ENCODE results near the gene ZNF778. TPM values are rescaled to one million over a fixed set of nuclear protein-coding genes. Genes with fewer than 3 reads are reported as not detected.

ZNF778 gene
- total RNA-seq, 1 experiment from 2014 or later: 19.5 TPM

GRCh38 chr16:89174877-89175276 is 42.6 kb upstream of the ZNF778 start:
- H3K4me2 ChIP-seq (ENCODE audit: low read length): no peak overlapping the region
- ChIA-PET RAD21 (ENCODE audit: low non-redundant PET in 1 of 2, low total read pairs in 2 of 2, uncharacterized antibody in 2 of 2, unreplicated experiment in 2 of 2) (no interaction called here), CTCF (interaction anchor here (1.0 kb wide), 1 partner anchor 18 kb away, joined by 3 read pairs; no protein-coding TSS in a partner anchor), POLR2A (no interaction called here)
- no peaks in the 10 kb centered on the region for H3K79me2 ChIP-seq (ENCODE audit: insufficient read depth, low read length)
- TF ChIP-seq SIN3A (IDR thresholded peaks at IDR 0.05; ENCODE audit: low read depth) (no peak), JUND (IDR thresholded peaks at IDR 0.05) (no peak), YY1 (IDR thresholded peaks at IDR 0.05; ENCODE audit: extremely low read depth, insufficient replicate concordance, low read depth, low read length) (no peak), POLR2A (IDR thresholded peaks at IDR 0.05; ENCODE audit: borderline replicate concordance, extremely low read depth, insufficient read depth, insufficient read length) (no peak), EGR1 (IDR thresholded peaks at IDR 0.05; ENCODE audit: low read depth) (no peak), EZH2phosphoT487 (IDR thresholded peaks at IDR 0.05; ENCODE audit: borderline replicate concordance) (no peak), CEBPB (IDR thresholded peaks at IDR 0.05; ENCODE audit: low read depth) (no peak), CBX3 (IDR thresholded peaks at IDR 0.05; ENCODE audit: low read depth) (no peak), ZNF274 (IDR thresholded peaks at IDR 0.05; ENCODE audit: low read depth, low read length) (no peak), CTCF (IDR thresholded peaks at IDR 0.05 in 2 of 3, conservative IDR thresholded peaks at IDR 0.05 in 1 of 3; ENCODE audit: borderline replicate concordance in 1 of 3, insufficient read depth in 1 of 3, low read depth in 2 of 3, low read length in 2 of 3) (no peak), ZBTB33 (IDR thresholded peaks at IDR 0.05; ENCODE audit: extremely low read depth, insufficient replicate concordance, low read length) (no peak), ELF1 (IDR thresholded peaks at IDR 0.05; ENCODE audit: borderline replicate concordance, low read depth) (no peak), RAD21 (IDR thresholded peaks at IDR 0.05; ENCODE audit: low read depth) (no peak)
- no peak overlapping the region for H3K9ac ChIP-seq (ENCODE audit: low read length)
- no peaks in the 10 kb centered on the region for H3K9me3 ChIP-seq (ENCODE audit: control insufficient read depth in 1 of 2, insufficient read depth in 1 of 2, low read depth in 1 of 2, low read length in 2 of 2)
- peaks cover 18 to 22% of the 10 kb centered on the region in 2 experiments for H3K4me1 ChIP-seq (ENCODE audit: control insufficient read depth in 1 of 2, insufficient read depth in 2 of 2, low read length in 2 of 2)
- ATAC-seq (no peak), DNase-seq (ENCODE audit: low read depth, low spot score) (no peak)
- intact Hi-C loops (cut with micrococcal nuclease): no loop called here
- no peak overlapping the region for H3K4me3 ChIP-seq (replicated peaks in 1 of 2; ENCODE audit: low read depth in 1 of 2, low read length in 2 of 2)
- H3K27ac ChIP-seq (ENCODE audit: low read depth, low read length): no peak overlapping the region; the same call in 1 of the 2 replicates
- no TSS peak for BruUV-seq (replicated peaks)
- no peaks in the 10 kb centered on the region for H3K9me2 ChIP-seq (ENCODE audit: insufficient read depth)
- no peaks in the 10 kb centered on the region for H3K27me3 ChIP-seq (ENCODE audit: insufficient read depth, low read length)
- H2AFZ ChIP-seq (ENCODE audit: low read depth, low read length, poor library complexity, severe bottlenecking): no peak overlapping the region
- no peaks in the 10 kb centered on the region for H4K20me1 ChIP-seq (ENCODE audit: insufficient read depth)
- no peaks in the 10 kb centered on the region for H3K36me3 ChIP-seq (ENCODE audit: control insufficient read depth in 1 of 2, insufficient read depth in 2 of 2, low read length in 2 of 2)
